ENCODE measurements around the gene CELF2.

DNA sequence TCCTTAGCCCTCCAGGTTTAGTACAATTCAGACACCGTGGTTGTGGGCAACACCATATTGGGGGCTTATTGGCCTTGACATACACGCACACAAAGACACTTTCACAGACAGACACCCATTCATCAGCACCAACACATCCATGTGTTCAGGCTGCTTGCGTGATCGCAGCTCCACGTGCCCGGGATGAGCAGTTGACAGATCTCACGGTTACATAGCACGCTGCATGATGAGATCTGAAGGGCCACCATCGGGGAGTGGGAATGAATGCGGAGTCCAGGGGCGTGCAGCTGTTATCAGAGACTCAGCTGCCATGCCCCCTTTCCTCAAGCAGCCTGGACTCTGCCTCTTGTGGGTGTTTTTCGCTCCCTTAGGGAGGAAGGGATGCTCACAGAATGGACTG, 308.6 kb downstream of the CELF2 start:
- TF ChIP-seq EZH2 (IDR thresholded peaks at IDR 0.05; ENCODE audit: insufficient read depth, poor library complexity, severe bottlenecking) (no peak), EZH2phosphoT487 (IDR thresholded peaks at IDR 0.05; ENCODE audit: insufficient read depth, low read depth) (no peak)

All from GM23248 (cell line).